Fibroblast of lung (primary cell): ENCODE data around the gene SERPINI1. TPM values are rescaled to one million over a fixed set of nuclear protein-coding genes. Genes with fewer than 3 reads are reported as not detected.

Experiments
- DNase-seq, 2 donors: peaks; one replicate each; pipeline versions ENCODE4 v3.0.0 to v3.0.0-alpha.2; 2010; ENCODE audit warnings: low read depth in 2 of 2
- H2AFZ ChIP-seq: 2 replicates; pipeline ENCODE4 v1.5.1; 2012; ENCODE audit warnings: low read length, control low read depth, inconsistent platforms
- H3K27ac ChIP-seq: 2 replicates; pipeline ENCODE4 v1.5.1; 2011; ENCODE audit warnings: low read length, control low read depth; ENCODE audit not compliant: insufficient read depth
- H3K27me3 ChIP-seq: 2 replicates; pipeline ENCODE4 v1.5.1; 2011; ENCODE audit warnings: mild to moderate bottlenecking, low read length; ENCODE audit not compliant: control insufficient read depth, insufficient read depth
- H3K36me3 ChIP-seq: 2 replicates; pipeline ENCODE4 v1.5.1; 2011; ENCODE audit warnings: low read length; ENCODE audit not compliant: control insufficient read depth, insufficient read depth
- H3K4me1 ChIP-seq: 2 replicates; pipeline ENCODE4 v1.5.1; 2011; ENCODE audit warnings: low read length; ENCODE audit not compliant: control insufficient read depth, insufficient read depth; ENCODE audit errors: extremely low read depth
- H3K4me2 ChIP-seq: 2 replicates; pipeline ENCODE4 v1.5.1; 2011; ENCODE audit warnings: low read length, control low read depth; ENCODE audit not compliant: insufficient read depth; ENCODE audit errors: extremely low read depth
- H3K4me3 ChIP-seq, 4 experiments: fragments of 200-600 bp in 1 of 4; sonication (generic) in 1 of 4; replicated peaks in 1 of 4; 2 replicates each; pipeline ENCODE4 v1.5.1; 2011 to 2016; ENCODE audit warnings: low read length in 4 of 4, low read depth in 3 of 4, mild to moderate bottlenecking in 3 of 4, control low read depth in 2 of 4, inconsistent platforms in 1 of 4, mixed read lengths in 1 of 4; ENCODE audit not compliant: insufficient read depth in 1 of 4; ENCODE audit errors: control extremely low read depth in 1 of 4
- H3K79me2 ChIP-seq: 2 replicates; pipeline ENCODE4 v1.5.1; 2012; ENCODE audit warnings: mild to moderate bottlenecking, low read length, inconsistent platforms; ENCODE audit not compliant: control insufficient read depth, insufficient read depth
- H3K9ac ChIP-seq: 2 replicates; pipeline ENCODE4 v1.5.1; 2011; ENCODE audit warnings: mild to moderate bottlenecking, low read length, control low read depth; ENCODE audit not compliant: insufficient read depth
- H3K9me3 ChIP-seq: 2 replicates; pipeline ENCODE4 v1.5.1; 2012; ENCODE audit warnings: low read depth, low read length; ENCODE audit not compliant: control insufficient read depth, insufficient read depth
- H4K20me1 ChIP-seq: 2 replicates; pipeline ENCODE4 v1.5.1; 2011; ENCODE audit warnings: low read length; ENCODE audit not compliant: control insufficient read depth, insufficient read depth; ENCODE audit errors: extremely low read depth
- CTCF ChIP-seq, 2 donors: IDR thresholded peaks in 1 of 2; conservative IDR thresholded peaks in 1 of 2; 1 replicate in 1 of 2; 2 replicates in 1 of 2; pipeline ENCODE4 v1.5.1; 2011 to 2012; ENCODE audit warnings: low read length in 2 of 2, control low read depth in 1 of 2, inconsistent platforms in 1 of 2, low read depth in 1 of 2, mild to moderate bottlenecking in 1 of 2
- EZH2 ChIP-seq: IDR thresholded peaks from 2 replicates; pipeline ENCODE4 v1.5.1; 2012; ENCODE audit warnings: low read length, control low read depth, mild to moderate bottlenecking; ENCODE audit errors: missing control alignments
- polyA plus RNA-seq, 2 donors: library from polyadenylated mRNA; depleted of rRNA in 1 of 2; stranded (reverse) in 1 of 2; unstranded in 1 of 2; fragments of >200 nt; gene quantifications; 2 replicates each; pipeline ENCODE4 v1.2.1, GENCODE V29; 2011 to 2012; ENCODE audit warnings: missing spikeins in 1 of 2
- total RNA-seq: library from RNA; depleted of rRNA; stranded (reverse); fragments of >200 nt; gene quantifications from 2 replicates; pipeline ENCODE4 v1.2.1, GENCODE V29; 2014

SERPINI1 gene
- total and polyA plus RNA-seq, 2 donors (not counting 1 experiment from before 2014, with no cell fraction given), result 3.0 to 5.8 TPM

GRCh38 chr3:167742338-167742737 lies 6.8 kb downstream of the SERPINI1 start:
- H2AFZ ChIP-seq, result no peak overlapping the region
- no peaks in the 10 kb centered on the region for H4K20me1 ChIP-seq
- H3K4me2 ChIP-seq, result no peak overlapping the region
- no peak overlapping the region for H3K27ac ChIP-seq
- H3K4me3 ChIP-seq, result no peak overlapping the region
- no peak overlapping the region for H3K9ac ChIP-seq
- H3K4me1 ChIP-seq, result no peaks in the 10 kb centered on the region
- H3K27me3 ChIP-seq, result no peaks in the 10 kb centered on the region
- TF ChIP-seq EZH2 (no peak), CTCF (conservative IDR thresholded peaks at IDR 0.05 in 1 of 2, IDR thresholded peaks at IDR 0.05 in 1 of 2; ENCODE audit: low read depth in 1 of 2, low read length in 2 of 2) (no peak)
- no peaks in the 10 kb centered on the region for H3K36me3 ChIP-seq
- H3K79me2 ChIP-seq, result no peaks in the 10 kb centered on the region
- no peak for DNase-seq
- H3K9me3 ChIP-seq, result no peaks in the 10 kb centered on the region

GRCh38 chr3:167743799-167744198 lies 8.3 kb downstream of the SERPINI1 start:
- no peak overlapping the region for H2AFZ ChIP-seq
- H3K4me2 ChIP-seq, result no peak overlapping the region
- no peak overlapping the region for H3K9ac ChIP-seq
- no peak overlapping the region for H3K4me3 ChIP-seq
- no peak overlapping the region for H3K27ac ChIP-seq
- no peaks in the 10 kb centered on the region for H4K20me1 ChIP-seq
- no peaks in the 10 kb centered on the region for H3K27me3 ChIP-seq
- H3K9me3 ChIP-seq, result no peaks in the 10 kb centered on the region
- no peaks in the 10 kb centered on the region for H3K36me3 ChIP-seq
- no peaks in the 10 kb centered on the region for H3K79me2 ChIP-seq
- no peak for TF ChIP-seq EZH2
- no peak for TF ChIP-seq CTCF (conservative IDR thresholded peaks at IDR 0.05 in 1 of 2, IDR thresholded peaks at IDR 0.05 in 1 of 2; ENCODE audit: low read depth in 1 of 2, low read length in 2 of 2)
- DNase-seq, result peak in 1 of 2 donors; percentile 24
- H3K4me1 ChIP-seq, result no peaks in the 10 kb centered on the region

GRCh38 chr3:167749209-167749608 lies 13.7 kb downstream of the SERPINI1 start:
- H2AFZ ChIP-seq, result no peak overlapping the region
- TF ChIP-seq EZH2 (no peak), CTCF (conservative IDR thresholded peaks at IDR 0.05 in 1 of 2, IDR thresholded peaks at IDR 0.05 in 1 of 2; ENCODE audit: low read depth in 1 of 2, low read length in 2 of 2) (no peak)
- no peaks in the 10 kb centered on the region for H3K79me2 ChIP-seq
- no peaks in the 10 kb centered on the region for H3K27me3 ChIP-seq
- no peak for DNase-seq
- H3K4me2 ChIP-seq, result no peak overlapping the region
- H3K4me3 ChIP-seq, result no peak overlapping the region
- no peaks in the 10 kb centered on the region for H3K9me3 ChIP-seq
- no peaks in the 10 kb centered on the region for H4K20me1 ChIP-seq
- H3K4me1 ChIP-seq, result no peaks in the 10 kb centered on the region
- no peak overlapping the region for H3K9ac ChIP-seq
- no peaks in the 10 kb centered on the region for H3K36me3 ChIP-seq
- H3K27ac ChIP-seq, result no peak overlapping the region
